ENCODE measurements around the gene CA10.

DNA sequence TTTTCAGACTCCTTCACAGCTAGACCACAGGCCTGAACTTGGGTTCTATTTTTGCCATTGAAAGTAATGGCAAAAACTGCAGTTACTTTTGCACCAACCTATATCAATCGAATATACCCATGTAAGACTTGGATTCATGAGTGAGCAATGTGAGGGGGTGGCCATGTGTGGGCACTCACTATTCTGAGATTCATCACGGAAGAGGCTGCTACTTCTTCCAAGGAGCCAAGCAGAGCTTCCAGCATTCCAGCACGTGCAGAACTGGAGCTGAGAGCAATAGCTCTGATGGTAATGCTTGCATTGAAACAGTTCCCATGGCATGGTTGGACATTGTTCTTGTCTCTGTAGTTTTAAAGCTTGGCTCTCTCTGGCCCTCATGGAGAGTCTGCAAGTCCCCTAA lies 327.6 kb downstream of the CA10 start:
- TF ChIP-seq, protein P1, sequence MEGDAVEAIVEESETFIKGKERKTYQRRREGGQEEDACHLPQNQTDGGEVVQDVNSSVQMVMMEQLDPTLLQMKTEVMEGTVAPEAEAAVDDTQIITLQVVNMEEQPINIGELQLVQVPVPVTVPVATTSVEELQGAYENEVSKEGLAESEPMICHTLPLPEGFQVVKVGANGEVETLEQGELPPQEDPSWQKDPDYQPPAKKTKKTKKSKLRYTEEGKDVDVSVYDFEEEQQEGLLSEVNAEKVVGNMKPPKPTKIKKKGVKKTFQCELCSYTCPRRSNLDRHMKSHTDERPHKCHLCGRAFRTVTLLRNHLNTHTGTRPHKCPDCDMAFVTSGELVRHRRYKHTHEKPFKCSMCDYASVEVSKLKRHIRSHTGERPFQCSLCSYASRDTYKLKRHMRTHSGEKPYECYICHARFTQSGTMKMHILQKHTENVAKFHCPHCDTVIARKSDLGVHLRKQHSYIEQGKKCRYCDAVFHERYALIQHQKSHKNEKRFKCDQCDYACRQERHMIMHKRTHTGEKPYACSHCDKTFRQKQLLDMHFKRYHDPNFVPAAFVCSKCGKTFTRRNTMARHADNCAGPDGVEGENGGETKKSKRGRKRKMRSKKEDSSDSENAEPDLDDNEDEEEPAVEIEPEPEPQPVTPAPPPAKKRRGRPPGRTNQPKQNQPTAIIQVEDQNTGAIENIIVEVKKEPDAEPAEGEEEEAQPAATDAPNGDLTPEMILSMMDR (IDR thresholded peaks at IDR 0.05; ENCODE audit: low read depth, low read length, poor library complexity, severe bottlenecking), result no peak
- TF ChIP-seq EZH2phosphoT487 (IDR thresholded peaks at IDR 0.05; ENCODE audit: borderline replicate concordance, low read length), result no peak

All from DOHH2 (cell line).